HUES48 (cell line): ENCODE results near the gene A2ML1.

Source experiments
- H3K27ac ChIP-seq: one replicate; pipeline ENCODE4 v1.7.0; 2013; ENCODE audit warnings: low read depth, low read length, inconsistent platforms
- H3K27me3 ChIP-seq: 2 replicates; pipeline ENCODE4 v1.6.1; 2013; ENCODE audit warnings: mild to moderate bottlenecking, low read length; ENCODE audit not compliant: control insufficient read depth, insufficient read depth
- H3K36me3 ChIP-seq: 2 replicates; pipeline ENCODE4 v1.6.1; 2013; ENCODE audit warnings: low read length; ENCODE audit not compliant: control insufficient read depth, insufficient read depth
- H3K4me1 ChIP-seq: 2 replicates; pipeline ENCODE4 v1.6.1; 2013; ENCODE audit warnings: mild to moderate bottlenecking, low read length; ENCODE audit not compliant: control insufficient read depth, insufficient read depth
- H3K4me3 ChIP-seq: 2 replicates; pipeline ENCODE4 v1.5.1; 2013; ENCODE audit warnings: mild to moderate bottlenecking, low read depth, low read length
- H3K9ac ChIP-seq: 2 replicates; pipeline ENCODE4 v1.6.1; 2013; ENCODE audit warnings: mild to moderate bottlenecking, low read depth, low read length, moderate library complexity
- H3K9me3 ChIP-seq: 2 replicates; pipeline ENCODE4 v1.6.1; 2013; ENCODE audit warnings: low read length; ENCODE audit not compliant: control insufficient read depth, insufficient read depth

The A2ML1 gene

DNA sequence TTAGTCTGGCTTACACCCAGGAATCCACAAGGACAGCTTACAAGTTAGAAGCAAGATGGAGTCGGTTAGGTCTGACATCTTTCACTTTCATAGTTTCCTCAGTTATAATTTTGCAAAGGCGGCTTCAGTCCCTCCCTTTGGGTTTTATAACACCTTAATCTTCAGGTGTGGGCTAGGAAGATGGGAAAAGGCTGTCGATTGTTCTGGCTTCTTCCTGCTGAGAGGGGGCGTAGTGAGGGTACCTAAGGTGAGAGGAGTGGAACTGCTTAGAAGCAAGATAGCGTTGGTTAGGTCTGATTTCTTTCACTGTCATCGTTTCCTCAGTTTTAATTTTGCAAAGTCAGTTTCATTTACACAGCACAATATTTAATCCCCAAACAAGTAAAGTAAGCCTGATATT is 10.1 kb downstream of the A2ML1 start:
- Histone ChIP-seq H3K9ac (no peak overlapping the region), H3K9me3 (no peaks in the 10 kb centered on the region), H3K36me3 (no peaks in the 10 kb centered on the region), H3K4me1 (peaks cover 31% of the 10 kb centered on the region), H3K4me3 (no peak overlapping the region), H3K27ac (no peak overlapping the region), H3K27me3 (no peaks in the 10 kb centered on the region)

GRCh38 chr12:8834230-8834629 is 11.8 kb downstream of the A2ML1 start:
- H3K4me1 ChIP-seq: peaks cover 31% of the 10 kb centered on the region
- H3K9me3 ChIP-seq: no peaks in the 10 kb centered on the region
- H3K27ac ChIP-seq: no peak overlapping the region
- H3K4me3 ChIP-seq: no peak overlapping the region
- H3K36me3 ChIP-seq: no peaks in the 10 kb centered on the region
- no peaks in the 10 kb centered on the region for H3K27me3 ChIP-seq
- no peak overlapping the region for H3K9ac ChIP-seq

GRCh38 chr12:8837291-8837690 is 14.9 kb downstream of the A2ML1 start:
- no peak overlapping the region for H3K4me3 ChIP-seq
- H3K4me1 ChIP-seq: peaks cover 17% of the 10 kb centered on the region
- H3K9me3 ChIP-seq: no peaks in the 10 kb centered on the region
- no peaks in the 10 kb centered on the region for H3K27me3 ChIP-seq
- no peaks in the 10 kb centered on the region for H3K36me3 ChIP-seq
- no peak overlapping the region for H3K27ac ChIP-seq
- no peak overlapping the region for H3K9ac ChIP-seq

DNA sequence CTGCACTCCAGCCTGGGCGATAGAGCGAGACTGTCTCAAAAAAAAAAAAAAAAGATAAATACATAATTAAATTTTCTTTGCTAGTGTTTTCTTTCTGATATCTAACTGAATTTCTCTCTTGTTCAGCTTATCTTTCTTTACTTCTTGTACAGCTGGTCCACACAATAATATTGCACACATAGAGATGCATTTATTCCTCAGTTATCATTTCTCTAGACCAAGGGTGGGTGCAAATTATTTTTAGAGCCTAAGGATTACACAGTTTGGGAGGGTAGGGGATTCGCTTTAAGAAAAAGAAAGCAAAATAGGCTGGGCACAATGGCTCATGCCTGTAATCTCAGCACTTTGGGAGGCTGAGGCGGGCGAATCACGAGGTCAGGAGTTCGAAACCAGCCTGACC is 17.9 kb downstream of the A2ML1 start:
- no peaks in the 10 kb centered on the region for H3K36me3 ChIP-seq

DNA sequence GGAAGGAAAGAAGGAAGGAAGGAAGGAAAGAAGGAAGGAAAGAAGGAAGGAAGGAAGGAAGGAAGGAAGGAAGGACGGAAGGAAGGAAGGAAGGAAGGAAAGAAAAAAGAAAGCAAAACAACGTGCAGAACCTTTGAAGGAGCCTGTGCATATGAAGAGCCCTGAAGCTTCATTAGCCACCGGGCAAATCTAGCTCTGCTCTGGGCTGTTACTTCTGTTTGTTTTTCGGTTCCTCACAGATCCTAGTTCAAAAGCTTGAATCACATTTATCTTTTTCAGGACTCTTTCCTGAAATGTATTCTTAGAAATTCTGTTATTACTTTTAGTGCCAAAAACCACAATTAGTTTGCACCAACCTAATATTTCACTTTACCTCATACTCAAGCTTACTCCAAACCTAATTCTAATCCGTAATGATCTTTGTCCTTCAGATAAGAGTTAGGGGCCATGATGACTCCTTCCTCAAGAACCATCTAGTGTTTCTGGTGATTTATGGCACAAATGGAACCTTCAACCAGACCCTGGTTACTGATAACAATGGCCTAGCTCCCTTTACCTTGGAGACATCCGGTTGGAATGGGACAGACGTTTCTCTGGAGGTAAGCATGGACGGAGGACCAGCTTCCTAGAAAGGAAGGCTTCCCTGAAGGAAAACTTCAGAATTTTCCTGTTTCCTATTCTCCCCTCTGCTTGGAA is 18.7 kb downstream of the A2ML1 start:
- no peaks in the 10 kb centered on the region for H3K4me1 ChIP-seq
- no peaks in the 10 kb centered on the region for H3K27me3 ChIP-seq
- no peak overlapping the region for H3K9ac ChIP-seq
- H3K27ac ChIP-seq: no peak overlapping the region
- H3K36me3 ChIP-seq: no peaks in the 10 kb centered on the region
- H3K4me3 ChIP-seq: no peak overlapping the region
- no peaks in the 10 kb centered on the region for H3K9me3 ChIP-seq

More for the DNA sequence above, 17.9 kb downstream of the A2ML1 start:
- Histone ChIP-seq H3K27ac (no peak overlapping the region), H3K9ac (no peak overlapping the region), H3K27me3 (no peaks in the 10 kb centered on the region), H3K9me3 (no peaks in the 10 kb centered on the region), H3K4me3 (no peak overlapping the region), H3K4me1 (no peaks in the 10 kb centered on the region)

GRCh38 chr12:8841778-8842177 is 19.4 kb downstream of the A2ML1 start:
- Histone ChIP-seq H3K9ac (no peak overlapping the region), H3K4me3 (no peak overlapping the region), H3K27me3 (no peaks in the 10 kb centered on the region), H3K4me1 (no peaks in the 10 kb centered on the region), H3K27ac (no peak overlapping the region), H3K9me3 (no peaks in the 10 kb centered on the region), H3K36me3 (no peaks in the 10 kb centered on the region)

DNA sequence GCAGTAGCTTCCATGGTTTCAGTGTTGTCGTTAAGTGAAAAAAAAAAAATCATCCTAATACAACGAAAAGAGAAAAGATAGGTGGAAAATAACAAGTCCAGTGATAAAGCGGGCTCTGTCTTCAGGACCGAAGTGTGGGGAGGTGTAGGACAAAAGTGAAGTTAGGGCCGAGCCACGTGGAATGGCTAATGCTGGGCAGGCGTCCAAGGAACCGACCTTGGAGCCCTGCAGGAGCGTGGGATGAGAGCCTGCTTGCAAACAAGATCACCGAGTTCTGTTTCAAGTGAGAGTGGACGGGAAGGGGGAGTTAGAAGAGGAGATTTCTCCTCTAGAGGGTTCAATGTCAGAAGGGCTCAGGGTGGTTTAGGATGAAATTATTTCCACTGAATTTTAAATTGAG is 22.2 kb downstream of the A2ML1 start:
- no peak overlapping the region for H3K27ac ChIP-seq
- no peak overlapping the region for H3K9ac ChIP-seq
- H3K27me3 ChIP-seq: no peaks in the 10 kb centered on the region
- no peak overlapping the region for H3K4me3 ChIP-seq
- H3K36me3 ChIP-seq: peaks cover 4% of the 10 kb centered on the region; the same call in 1 of the 2 replicates
- no peaks in the 10 kb centered on the region for H3K4me1 ChIP-seq
- H3K9me3 ChIP-seq: no peaks in the 10 kb centered on the region

GRCh38 chr12:8846305-8846704 is 23.9 kb downstream of the A2ML1 start:
- Histone ChIP-seq H3K9ac (no peak overlapping the region), H3K4me1 (no peaks in the 10 kb centered on the region), H3K36me3 (peaks cover 7% of the 10 kb centered on the region; the same call in 1 of the 2 replicates), H3K4me3 (no peak overlapping the region), H3K9me3 (no peaks in the 10 kb centered on the region), H3K27me3 (no peaks in the 10 kb centered on the region), H3K27ac (no peak overlapping the region)

GRCh38 chr12:8847435-8847834 is 25.0 kb downstream of the A2ML1 start:
- no peaks in the 10 kb centered on the region for H3K27me3 ChIP-seq

DNA sequence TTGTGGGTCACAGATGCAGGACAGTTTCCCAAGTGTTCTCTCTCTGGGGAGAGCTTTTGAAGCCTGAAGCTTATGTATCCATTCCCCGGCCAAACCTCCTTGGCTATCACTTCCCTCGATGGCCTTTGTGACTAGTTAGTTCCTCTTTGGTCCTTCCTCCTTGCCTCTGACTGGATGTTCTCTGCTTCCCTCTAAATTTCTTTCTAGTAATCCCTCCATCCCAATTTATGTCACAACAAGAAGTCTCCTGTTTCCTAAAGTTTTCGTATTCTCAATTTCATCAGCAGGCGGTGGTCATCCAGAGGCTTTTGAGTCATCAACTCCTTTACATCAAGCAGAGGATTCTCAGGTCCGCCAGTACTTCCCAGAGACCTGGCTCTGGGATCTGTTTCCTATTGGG is 27.5 kb downstream of the A2ML1 start:
- Histone ChIP-seq H3K4me3 (no peak overlapping the region), H3K36me3 (peaks cover 7% of the 10 kb centered on the region; the same call in 1 of the 2 replicates), H3K4me1 (no peaks in the 10 kb centered on the region), H3K9ac (no peak overlapping the region), H3K27ac (no peak overlapping the region), H3K27me3 (no peaks in the 10 kb centered on the region), H3K9me3 (no peaks in the 10 kb centered on the region)

More at GRCh38 chr12:8847435-8847834, 25.0 kb downstream of the A2ML1 start:
- no peaks in the 10 kb centered on the region for H3K4me1 ChIP-seq
- H3K36me3 ChIP-seq: peaks cover 7% of the 10 kb centered on the region; the same call in 1 of the 2 replicates
- H3K9me3 ChIP-seq: no peaks in the 10 kb centered on the region
- H3K9ac ChIP-seq: no peak overlapping the region
- H3K4me3 ChIP-seq: no peak overlapping the region
- H3K27ac ChIP-seq: no peak overlapping the region

DNA sequence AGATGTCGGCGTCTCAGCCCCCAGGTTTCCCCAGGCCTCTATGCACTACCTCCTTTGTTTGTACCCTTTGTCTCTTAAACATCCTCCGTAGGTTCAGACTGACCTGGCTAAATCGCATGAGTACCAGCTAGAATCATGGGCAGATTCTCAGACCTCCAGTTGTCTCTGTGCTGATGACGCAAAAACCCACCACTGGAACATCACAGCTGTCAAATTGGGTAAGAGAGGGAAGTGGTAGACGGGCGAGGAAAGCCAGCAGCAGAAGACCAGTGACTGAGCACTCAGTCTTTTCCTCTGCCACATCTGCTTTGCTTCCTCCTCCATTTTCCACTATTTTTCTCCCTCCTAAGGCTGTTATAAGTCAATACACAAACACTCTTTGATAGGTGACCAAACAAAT is 29.7 kb downstream of the A2ML1 start:
- Histone ChIP-seq H3K4me1 (no peaks in the 10 kb centered on the region), H3K9me3 (no peaks in the 10 kb centered on the region), H3K27me3 (no peaks in the 10 kb centered on the region), H3K4me3 (no peak overlapping the region), H3K27ac (no peak overlapping the region), H3K9ac (no peak overlapping the region), H3K36me3 (peaks cover 7% of the 10 kb centered on the region; the same call in 1 of the 2 replicates)
